Small intestine (tissue), 4 donors: ENCODE measurements around the gene PHF3. TPM values are rescaled to one million over a fixed set of nuclear protein-coding genes. Genes with fewer than 3 reads are reported as not detected.

Source experiments
- polyA plus RNA-seq, 4 donors: library from polyadenylated mRNA; stranded (reverse) in 3 of 4; unstranded in 1 of 4; fragments of 200-250 nt in 3 of 4; fragments of 120-200 nt in 1 of 4; gene quantifications; one replicate each; pipeline versions ENCODE4 v1.2.1 to v1.2.3, GENCODE V29; 2013
- donor health status: healthy with polysubstance abuse.
- donor health status: Bipolar disorder and iron deficiency.
- donor health status: healthy.

Gene PHF3
- polyA plus RNA-seq, 4 donors = 8.1 to 67.9 (median 10.9) TPM

Other genes with a start within 250 kb of the PHF3 start
- gene PTP4A1, start 63.3 kb upstream of the PHF3 start, polyA plus RNA-seq = 100 to 1,000 TPM in 1 of 4 donors, 10 to 100 TPM in 2, 1 to 10 TPM in 1; 3.5 to 123 (median 21.4) TPM